Chondrocyte (in vitro differentiated cells): ENCODE results near the gene SMIM26. TPM values are rescaled to one million over a fixed set of nuclear protein-coding genes. Genes with fewer than 3 reads are reported as not detected.

ENCODE experiments used
- DNase-seq: peaks from one replicate; pipeline ENCODE4 v3.0.0; 2021; ENCODE audit warnings: mixed read lengths, low spot score
- H3K27ac Mint-ChIP-seq: one replicate; pipeline ENCODE4 v1.8.0; 2021; ENCODE audit warnings: mild to moderate bottlenecking, moderate library complexity, mixed read lengths; ENCODE audit not compliant: unreplicated experiment
- H3K27me3 Mint-ChIP-seq: 2 replicates; pipeline ENCODE4 v1.8.0; 2021; ENCODE audit warnings: low read depth, mixed read lengths
- H3K36me3 Mint-ChIP-seq: 2 replicates; pipeline ENCODE4 v1.8.0; 2021; ENCODE audit warnings: low read depth, mixed read lengths
- H3K4me1 Mint-ChIP-seq: 2 replicates; pipeline ENCODE4 v1.8.0; 2021; ENCODE audit warnings: low read depth, mild to moderate bottlenecking, mixed read lengths
- H3K4me3 Mint-ChIP-seq: one replicate; pipeline ENCODE4 v1.8.0; 2021; ENCODE audit warnings: mild to moderate bottlenecking, moderate library complexity, mixed read lengths; ENCODE audit not compliant: unreplicated experiment
- H3K9me3 Mint-ChIP-seq: 2 replicates; pipeline ENCODE4 v1.8.0; 2021; ENCODE audit warnings: low read depth, mixed read lengths
- total RNA-seq: library from RNA; stranded (reverse); gene quantifications from 3 replicates; pipeline ENCODE4 v1.2.1, GENCODE V29; 2021
- TF ChIP-seq, protein P1 (sequence below): fragments of 200-600 bp; sonication (generic); IDR thresholded peaks from 2 replicates; pipeline ENCODE4 v1.5.0; 2021; ENCODE audit warnings: antibody characterized with exemption, mild to moderate bottlenecking, moderate library complexity

Gene SMIM26
- total RNA-seq, 1 donor from 2014 or later = 39.6 TPM

DNA sequence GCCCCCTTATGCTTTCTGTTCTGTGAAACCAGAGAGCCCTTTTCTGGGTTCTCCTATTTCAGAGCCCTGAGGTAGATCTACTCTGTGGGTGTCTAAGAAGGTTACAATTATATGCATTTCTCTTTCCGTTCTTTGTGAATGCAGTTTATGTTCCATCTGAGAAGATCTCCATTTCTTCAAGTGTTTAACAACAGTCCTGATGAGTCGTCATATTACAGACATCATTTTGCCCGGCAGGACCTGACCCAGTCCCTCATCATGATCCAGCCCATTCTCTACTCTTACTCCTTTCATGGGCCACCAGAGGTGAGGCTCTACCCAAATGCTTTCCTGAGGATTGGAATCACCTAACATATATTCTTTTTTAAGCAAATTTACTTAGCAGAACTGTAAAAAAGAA, 18.8 kb upstream of the SMIM26 start:
- no peaks in the 10 kb centered on the region for H3K4me1 Mint-ChIP-seq
- H3K27me3 Mint-ChIP-seq = no peaks in the 10 kb centered on the region
- no peak overlapping the region for H3K27ac Mint-ChIP-seq
- DNase-seq = no peak
- H3K9me3 Mint-ChIP-seq = no peaks in the 10 kb centered on the region
- peaks cover 27% of the 10 kb centered on the region for H3K36me3 Mint-ChIP-seq
- H3K4me3 Mint-ChIP-seq = no peak overlapping the region
- TF ChIP-seq, protein P1, sequence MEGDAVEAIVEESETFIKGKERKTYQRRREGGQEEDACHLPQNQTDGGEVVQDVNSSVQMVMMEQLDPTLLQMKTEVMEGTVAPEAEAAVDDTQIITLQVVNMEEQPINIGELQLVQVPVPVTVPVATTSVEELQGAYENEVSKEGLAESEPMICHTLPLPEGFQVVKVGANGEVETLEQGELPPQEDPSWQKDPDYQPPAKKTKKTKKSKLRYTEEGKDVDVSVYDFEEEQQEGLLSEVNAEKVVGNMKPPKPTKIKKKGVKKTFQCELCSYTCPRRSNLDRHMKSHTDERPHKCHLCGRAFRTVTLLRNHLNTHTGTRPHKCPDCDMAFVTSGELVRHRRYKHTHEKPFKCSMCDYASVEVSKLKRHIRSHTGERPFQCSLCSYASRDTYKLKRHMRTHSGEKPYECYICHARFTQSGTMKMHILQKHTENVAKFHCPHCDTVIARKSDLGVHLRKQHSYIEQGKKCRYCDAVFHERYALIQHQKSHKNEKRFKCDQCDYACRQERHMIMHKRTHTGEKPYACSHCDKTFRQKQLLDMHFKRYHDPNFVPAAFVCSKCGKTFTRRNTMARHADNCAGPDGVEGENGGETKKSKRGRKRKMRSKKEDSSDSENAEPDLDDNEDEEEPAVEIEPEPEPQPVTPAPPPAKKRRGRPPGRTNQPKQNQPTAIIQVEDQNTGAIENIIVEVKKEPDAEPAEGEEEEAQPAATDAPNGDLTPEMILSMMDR = no peak

DNA sequence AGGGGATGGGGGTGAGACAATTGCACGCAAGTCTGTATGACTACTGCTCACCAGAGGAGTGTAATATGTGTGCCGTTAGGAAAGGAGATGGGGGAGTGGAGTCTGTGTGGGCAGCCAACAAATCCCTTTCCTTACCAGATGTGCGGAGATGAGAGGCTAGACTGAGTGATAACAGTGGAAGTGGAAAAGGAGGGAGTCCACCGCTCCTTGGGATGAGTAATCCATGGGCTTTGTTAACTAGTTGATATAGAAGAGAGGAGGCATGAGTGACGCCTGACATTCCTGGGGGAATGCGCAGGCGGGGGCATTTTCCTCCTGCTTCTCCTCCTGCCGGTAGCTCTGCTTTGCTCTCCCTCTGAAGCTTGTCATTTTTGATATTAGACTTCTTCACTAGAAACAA, 13.5 kb upstream of the SMIM26 start:
- no peak overlapping the region for H3K4me3 Mint-ChIP-seq
- no peaks in the 10 kb centered on the region for H3K4me1 Mint-ChIP-seq
- no peaks in the 10 kb centered on the region for H3K27me3 Mint-ChIP-seq
- H3K9me3 Mint-ChIP-seq = no peaks in the 10 kb centered on the region
- H3K36me3 Mint-ChIP-seq = peaks cover 29% of the 10 kb centered on the region
- DNase-seq = no peak
- TF ChIP-seq, protein P1 = no peak
- H3K27ac Mint-ChIP-seq = no peak overlapping the region

DNA sequence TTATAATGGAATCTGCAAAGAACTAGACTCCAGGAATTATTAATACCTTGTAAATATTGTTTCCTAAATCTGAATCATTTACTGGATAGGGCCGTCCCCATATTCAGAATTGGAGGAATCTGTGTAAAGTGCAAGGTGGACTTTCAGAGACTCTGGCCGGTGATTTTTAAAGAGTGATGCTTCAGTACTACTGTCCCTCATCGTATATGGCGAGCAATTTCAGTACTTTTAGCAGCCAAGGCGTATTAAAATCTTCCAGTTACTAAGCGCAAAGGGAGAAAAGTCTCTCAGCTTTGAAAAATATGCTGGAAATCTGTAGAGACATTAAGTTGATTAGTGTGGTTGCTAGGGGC, 483 bp downstream of the SMIM26 start:
- peak overlapping the region; percentile 98 for H3K27ac Mint-ChIP-seq
- H3K4me3 Mint-ChIP-seq = peak overlapping the region; percentile 95
- TF ChIP-seq, protein P1 = no peak
- H3K36me3 Mint-ChIP-seq = peaks cover 8% of the 10 kb centered on the region
- H3K9me3 Mint-ChIP-seq = peaks cover 3% of the 10 kb centered on the region
- peaks cover 21% of the 10 kb centered on the region for H3K4me1 Mint-ChIP-seq
- no peaks in the 10 kb centered on the region for H3K27me3 Mint-ChIP-seq
- no peak for DNase-seq

DNA sequence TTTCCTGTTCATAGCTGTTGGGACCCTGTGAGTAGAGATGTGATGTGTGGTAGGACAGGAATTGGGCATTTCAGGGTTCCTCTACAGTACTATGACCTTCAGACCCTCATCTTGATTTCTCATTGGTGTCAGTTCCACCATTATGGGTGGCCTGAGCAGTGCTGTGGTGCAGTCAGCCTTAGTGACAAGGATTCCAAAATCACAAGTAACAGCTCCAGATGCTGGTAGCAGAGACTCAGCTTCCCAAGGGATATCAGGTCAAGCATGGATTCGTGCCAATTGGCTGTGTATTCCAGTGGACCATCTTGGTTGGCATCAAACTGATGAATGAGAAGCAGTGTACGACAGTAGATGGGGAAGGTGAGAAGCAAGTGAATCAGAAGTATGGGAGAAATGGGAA, 3.8 kb downstream of the SMIM26 start:
- no peak for DNase-seq
- H3K4me1 Mint-ChIP-seq = peaks cover 21% of the 10 kb centered on the region
- TF ChIP-seq, protein P1 = no peak
- peaks cover 3% of the 10 kb centered on the region for H3K9me3 Mint-ChIP-seq
- H3K27ac Mint-ChIP-seq = no peak overlapping the region
- peaks cover 5% of the 10 kb centered on the region for H3K36me3 Mint-ChIP-seq
- H3K4me3 Mint-ChIP-seq = no peak overlapping the region
- H3K27me3 Mint-ChIP-seq = no peaks in the 10 kb centered on the region

DNA sequence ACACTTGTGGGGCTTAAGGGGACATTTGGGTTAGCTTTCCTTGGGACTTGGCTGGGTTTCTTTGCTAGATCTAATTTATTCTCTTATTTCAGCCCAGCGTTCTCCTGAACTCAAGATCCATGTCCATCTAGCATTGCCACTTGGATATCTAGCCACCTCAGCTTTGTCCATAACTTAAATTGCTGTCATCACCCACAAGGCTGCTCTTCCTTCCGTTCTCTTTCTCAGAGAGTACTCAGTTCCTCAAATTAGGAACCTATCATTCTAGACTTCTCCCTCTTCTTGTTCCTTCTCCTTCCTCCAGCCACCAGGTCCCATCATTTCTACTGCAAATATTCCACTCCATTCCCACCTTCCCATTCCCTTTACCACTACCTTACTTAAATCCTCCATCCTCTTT, 4.3 kb downstream of the SMIM26 start:
- DNase-seq = no peak
- Mint-ChIP-seq H3K4me3 (no peak overlapping the region), H3K27ac (no peak overlapping the region), H3K36me3 (peaks cover 5% of the 10 kb centered on the region), H3K27me3 (no peaks in the 10 kb centered on the region), H3K9me3 (peaks cover 3% of the 10 kb centered on the region), H3K4me1 (peaks cover 17% of the 10 kb centered on the region)
- TF ChIP-seq, protein P1 = no peak
